Measurements from ENCODE around the gene IQCH. TPM values are rescaled to one million over a fixed set of nuclear protein-coding genes. Genes with fewer than 3 reads are reported as not detected.

Gene IQCH
- total and polyA plus RNA-seq, 2 of the 4 experiments (the other 2 are of a cell fraction): 0.60 to 2.5 TPM

DNA sequence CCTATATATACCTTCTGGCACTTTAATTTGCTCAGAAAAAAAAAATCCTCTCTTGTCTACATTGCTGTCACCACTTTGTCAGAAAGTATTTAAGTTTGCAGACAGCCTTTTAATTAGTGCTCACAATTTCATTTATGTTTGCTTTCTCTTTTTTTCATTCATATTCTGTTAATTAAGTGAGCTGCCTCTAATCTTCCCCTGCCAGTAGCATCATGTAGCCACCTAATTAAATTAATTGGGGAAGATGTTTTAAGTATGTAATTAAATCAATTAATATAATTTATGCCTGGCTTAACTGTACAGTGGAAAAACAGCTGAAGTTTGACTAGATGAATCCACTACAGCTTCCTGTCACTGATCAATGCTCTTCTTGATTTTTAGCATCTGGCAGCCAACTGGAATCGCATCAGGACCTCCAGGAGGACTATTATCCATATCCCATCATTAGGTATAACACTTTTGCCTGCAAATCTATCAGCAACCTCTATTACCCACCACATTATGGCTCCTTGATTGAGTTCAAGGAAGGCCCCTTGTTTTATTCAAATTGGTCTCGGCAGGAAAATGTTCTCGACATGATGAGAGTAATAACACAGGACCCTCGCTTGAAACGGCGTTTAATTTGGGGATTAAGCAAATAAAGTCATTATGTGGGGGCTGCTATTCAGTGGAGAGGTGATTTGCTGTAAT is 118.5 kb downstream of the IQCH start:
- H3K23ac ChIP-seq (ENCODE audit: low read depth, low read length): no peak overlapping the region
- WGBS, 2 experiments (ENCODE audit: extremely low coverage in 2 of 2, insufficient read length in 1 of 2): 90% methylated on average over 4 of the region's 6 CpGs; no CpG with 5 or more reads in 1 of the 2 experiments
- H3K79me1 ChIP-seq (ENCODE audit: low read depth in 1 of 2, low read length in 2 of 2): no peaks in the 10 kb centered on the region
- H2AK5ac ChIP-seq (ENCODE audit: low read depth, low read length): no peak overlapping the region
- dilution Hi-C loops (cut with HindIII; ENCODE audit: low sequenced_read_pairs, unreplicated experiment): no loop called here
- no peaks in the 10 kb centered on the region for H3K4me1 ChIP-seq (ENCODE audit: control insufficient read depth, insufficient read depth, low read length)
- H3K4me3 ChIP-seq (ENCODE audit: insufficient read depth, low read depth, low read length): no peak overlapping the region
- in situ Hi-C loops (cut with MboI; ENCODE audit: low sequenced_read_pairs): no loop called here
- H3K36me3 ChIP-seq (ENCODE audit: control insufficient read depth, insufficient read depth, low read length): no peaks in the 10 kb centered on the region
- H3K9me3 ChIP-seq (ENCODE audit: control insufficient read depth, insufficient read depth, low read length): no peaks in the 10 kb centered on the region
- no peak for ATAC-seq (ENCODE audit: low read depth)
- no peaks in the 10 kb centered on the region for H3K9me1 ChIP-seq (ENCODE audit: insufficient read depth, low read length)
- intact Hi-C loops (cut with micrococcal nuclease): no loop called here
- ChIA-PET POLR2A (ENCODE audit: unreplicated experiment) (no interaction called here), CTCF (no interaction called here)
- no peak overlapping the region for H2BK20ac ChIP-seq (ENCODE audit: low read depth, low read length)
- no peak overlapping the region for H2AK9ac ChIP-seq (replicated peaks; ENCODE audit: low read depth, low read length, poor library complexity)
- TF ChIP-seq NFE2L2 (IDR thresholded peaks at IDR 0.05; ENCODE audit: low read depth, low read length) (no peak), MXI1 (IDR thresholded peaks at IDR 0.05; ENCODE audit: borderline replicate concordance, low read depth, low read length) (no peak), SMC3 (IDR thresholded peaks at IDR 0.05; ENCODE audit: low read depth, low read length) (no peak), POLR2A (IDR thresholded peaks at IDR 0.05; ENCODE audit: low read depth, low read length) (no peak), RFX5 (IDR thresholded peaks at IDR 0.05; ENCODE audit: low read depth, low read length) (no peak), RAD21 (IDR thresholded peaks at IDR 0.05; ENCODE audit: low read length) (no peak), MAFK (IDR thresholded peaks at IDR 0.05; ENCODE audit: low read depth, low read length) (no peak)
- TF ChIP-seq, protein P1, sequence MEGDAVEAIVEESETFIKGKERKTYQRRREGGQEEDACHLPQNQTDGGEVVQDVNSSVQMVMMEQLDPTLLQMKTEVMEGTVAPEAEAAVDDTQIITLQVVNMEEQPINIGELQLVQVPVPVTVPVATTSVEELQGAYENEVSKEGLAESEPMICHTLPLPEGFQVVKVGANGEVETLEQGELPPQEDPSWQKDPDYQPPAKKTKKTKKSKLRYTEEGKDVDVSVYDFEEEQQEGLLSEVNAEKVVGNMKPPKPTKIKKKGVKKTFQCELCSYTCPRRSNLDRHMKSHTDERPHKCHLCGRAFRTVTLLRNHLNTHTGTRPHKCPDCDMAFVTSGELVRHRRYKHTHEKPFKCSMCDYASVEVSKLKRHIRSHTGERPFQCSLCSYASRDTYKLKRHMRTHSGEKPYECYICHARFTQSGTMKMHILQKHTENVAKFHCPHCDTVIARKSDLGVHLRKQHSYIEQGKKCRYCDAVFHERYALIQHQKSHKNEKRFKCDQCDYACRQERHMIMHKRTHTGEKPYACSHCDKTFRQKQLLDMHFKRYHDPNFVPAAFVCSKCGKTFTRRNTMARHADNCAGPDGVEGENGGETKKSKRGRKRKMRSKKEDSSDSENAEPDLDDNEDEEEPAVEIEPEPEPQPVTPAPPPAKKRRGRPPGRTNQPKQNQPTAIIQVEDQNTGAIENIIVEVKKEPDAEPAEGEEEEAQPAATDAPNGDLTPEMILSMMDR (conservative IDR thresholded peaks at IDR 0.05; ENCODE audit: low read depth, low read length): no peak
- H4K5ac ChIP-seq (ENCODE audit: low read depth, low read length): no peak overlapping the region
- H4K8ac ChIP-seq (ENCODE audit: low read depth in 2 of 2, low read length in 2 of 2): no peak overlapping the region
- H3K27ac ChIP-seq (ENCODE audit: insufficient read depth, low read length): no peak overlapping the region
- no peak overlapping the region for H3K14ac ChIP-seq (replicated peaks; ENCODE audit: low read depth, low read length)
- H3K56ac ChIP-seq (ENCODE audit: extremely low read depth, insufficient read depth, low read length): no peak overlapping the region
- DNase-seq: no peak
- no peak overlapping the region for H3K4ac ChIP-seq (ENCODE audit: low read depth, low read length)
- no TSS peak for BruUV-seq (replicated peaks)
- peaks cover 20% of the 10 kb centered on the region for H3K27me3 ChIP-seq (ENCODE audit: control insufficient read depth, insufficient read depth, low read length)
- H3K9ac ChIP-seq (ENCODE audit: low read depth, low read length): no peak overlapping the region
- H4K20me1 ChIP-seq (ENCODE audit: insufficient read depth, low read length): no peaks in the 10 kb centered on the region
- H2BK120ac ChIP-seq (ENCODE audit: low read depth, low read length): no peak overlapping the region
- H4K91ac ChIP-seq (ENCODE audit: insufficient read depth, low read depth, low read length): no peak overlapping the region
- no peak overlapping the region for H2BK15ac ChIP-seq (ENCODE audit: low read depth, low read length)
- no peak overlapping the region for H3K18ac ChIP-seq (ENCODE audit: low read depth, low read length)
- no peak overlapping the region for H3K4me2 ChIP-seq (ENCODE audit: low read depth, low read length)
- no peak overlapping the region for H2AFZ ChIP-seq (replicated peaks; ENCODE audit: low read length, poor library complexity)
- H2BK5ac ChIP-seq (ENCODE audit: low read depth, low read length, poor library complexity, severe bottlenecking): no peak overlapping the region
